ENCODE measurements around the gene METRNL. TPM values are rescaled to one million over a fixed set of nuclear protein-coding genes. Genes with fewer than 3 reads are reported as not detected.
A peak's percentile ranks its signal among the peaks of the same experiment; 100 is the strongest.

Gene METRNL
- total RNA-seq, 1 donor, result 140 TPM

DNA sequence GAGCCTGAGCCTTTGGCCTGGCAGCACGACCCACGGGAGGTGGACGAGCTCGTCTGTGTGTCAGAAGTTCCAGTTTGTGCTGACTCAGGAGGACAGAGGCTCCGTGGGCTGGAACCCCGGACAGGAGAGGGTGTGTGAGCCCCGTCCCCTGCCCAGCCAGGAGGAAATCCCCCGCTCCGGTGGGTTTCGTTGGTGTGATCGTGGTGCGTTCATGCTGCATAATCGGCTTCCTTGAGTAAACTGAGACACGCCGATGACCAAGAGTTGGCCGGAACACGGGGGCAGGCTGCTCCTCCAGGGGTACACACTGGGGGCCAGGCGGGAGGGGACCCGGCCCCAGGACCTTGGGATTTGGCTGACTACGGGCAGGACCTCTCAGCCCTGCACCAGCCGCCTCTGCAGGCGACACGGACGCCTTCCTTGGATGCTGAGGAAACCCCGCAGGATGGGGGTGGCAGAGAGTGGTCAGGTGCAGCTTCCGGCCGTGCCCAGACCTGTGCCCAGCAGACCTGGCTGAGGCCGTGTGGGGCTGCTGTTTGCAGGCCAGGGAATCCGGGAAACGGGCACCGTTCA, 8.5 kb downstream of the METRNL start:
- Histone ChIP-seq H2AFZ (ENCODE audit: low read length) (no peak overlapping the region), H3K4me2 (ENCODE audit: insufficient read depth, low read length) (no peak overlapping the region), H3K27ac (ENCODE audit: low read depth, low read length) (peak overlapping the region; percentile 97), H3K9me3 (ENCODE audit: low read depth, low read length) (no peaks in the 10 kb centered on the region), H4K20me1 (ENCODE audit: insufficient read depth, low read length) (peaks cover 87% of the 10 kb centered on the region), H3K27me3 (ENCODE audit: insufficient read depth, low read length) (no peaks in the 10 kb centered on the region), H3K4me3 (ENCODE audit: insufficient read depth, low read length) (no peak overlapping the region), H3K79me2 (ENCODE audit: insufficient read depth, low read length) (peaks cover 90% of the 10 kb centered on the region), H3K4me1 (ENCODE audit: insufficient read depth, low read length) (peaks cover 30% of the 10 kb centered on the region), H3K36me3 (ENCODE audit: insufficient read depth, low read length) (peaks cover 59% of the 10 kb centered on the region)
- no peak for DNase-seq (ENCODE audit: insufficient read length, low spot score, missing footprints)
- TF ChIP-seq, protein P1, sequence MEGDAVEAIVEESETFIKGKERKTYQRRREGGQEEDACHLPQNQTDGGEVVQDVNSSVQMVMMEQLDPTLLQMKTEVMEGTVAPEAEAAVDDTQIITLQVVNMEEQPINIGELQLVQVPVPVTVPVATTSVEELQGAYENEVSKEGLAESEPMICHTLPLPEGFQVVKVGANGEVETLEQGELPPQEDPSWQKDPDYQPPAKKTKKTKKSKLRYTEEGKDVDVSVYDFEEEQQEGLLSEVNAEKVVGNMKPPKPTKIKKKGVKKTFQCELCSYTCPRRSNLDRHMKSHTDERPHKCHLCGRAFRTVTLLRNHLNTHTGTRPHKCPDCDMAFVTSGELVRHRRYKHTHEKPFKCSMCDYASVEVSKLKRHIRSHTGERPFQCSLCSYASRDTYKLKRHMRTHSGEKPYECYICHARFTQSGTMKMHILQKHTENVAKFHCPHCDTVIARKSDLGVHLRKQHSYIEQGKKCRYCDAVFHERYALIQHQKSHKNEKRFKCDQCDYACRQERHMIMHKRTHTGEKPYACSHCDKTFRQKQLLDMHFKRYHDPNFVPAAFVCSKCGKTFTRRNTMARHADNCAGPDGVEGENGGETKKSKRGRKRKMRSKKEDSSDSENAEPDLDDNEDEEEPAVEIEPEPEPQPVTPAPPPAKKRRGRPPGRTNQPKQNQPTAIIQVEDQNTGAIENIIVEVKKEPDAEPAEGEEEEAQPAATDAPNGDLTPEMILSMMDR (IDR thresholded peaks at IDR 0.05; ENCODE audit: extremely low read depth, low read depth, low read length), result no peak

DNA sequence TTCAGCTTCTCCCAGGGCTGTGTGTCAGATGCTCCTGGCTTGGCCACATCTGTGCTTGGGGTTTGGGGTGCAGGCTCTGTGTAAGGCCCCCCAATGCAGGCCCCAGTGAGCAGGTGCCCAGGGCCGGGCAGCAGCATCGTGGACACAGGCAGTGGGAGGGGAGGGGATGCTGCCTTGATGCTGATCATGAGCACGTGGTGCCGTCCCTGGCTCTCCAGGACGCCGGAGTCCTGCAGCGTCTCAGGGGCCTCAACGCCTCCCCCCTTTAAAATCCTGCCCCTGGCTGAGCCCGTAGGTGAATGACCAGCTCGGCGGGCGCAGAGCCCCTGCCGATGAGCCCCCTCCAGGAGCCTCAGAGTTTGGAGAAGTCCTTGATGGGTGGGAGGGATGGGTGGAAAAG, 9.0 kb downstream of the METRNL start:
- no peaks in the 10 kb centered on the region for H3K9me3 ChIP-seq (ENCODE audit: low read depth, low read length)
- peaks cover 24% of the 10 kb centered on the region for H3K4me1 ChIP-seq (ENCODE audit: insufficient read depth, low read length)
- no peak for DNase-seq (ENCODE audit: insufficient read length, low spot score, missing footprints)
- no peaks in the 10 kb centered on the region for H3K27me3 ChIP-seq (ENCODE audit: insufficient read depth, low read length)
- no peak overlapping the region for H3K4me2 ChIP-seq (ENCODE audit: insufficient read depth, low read length)
- peaks cover 62% of the 10 kb centered on the region for H3K36me3 ChIP-seq (ENCODE audit: insufficient read depth, low read length)
- H3K79me2 ChIP-seq (ENCODE audit: insufficient read depth, low read length), result peaks cover 90% of the 10 kb centered on the region
- no peak overlapping the region for H3K4me3 ChIP-seq (ENCODE audit: insufficient read depth, low read length)
- TF ChIP-seq, protein P1 (IDR thresholded peaks at IDR 0.05; ENCODE audit: extremely low read depth, low read depth, low read length), result no peak
- H3K27ac ChIP-seq (ENCODE audit: low read depth, low read length), result peak overlapping the region; percentile 23
- H2AFZ ChIP-seq (ENCODE audit: low read length), result no peak overlapping the region
- peaks cover 88% of the 10 kb centered on the region for H4K20me1 ChIP-seq (ENCODE audit: insufficient read depth, low read length)

DNA sequence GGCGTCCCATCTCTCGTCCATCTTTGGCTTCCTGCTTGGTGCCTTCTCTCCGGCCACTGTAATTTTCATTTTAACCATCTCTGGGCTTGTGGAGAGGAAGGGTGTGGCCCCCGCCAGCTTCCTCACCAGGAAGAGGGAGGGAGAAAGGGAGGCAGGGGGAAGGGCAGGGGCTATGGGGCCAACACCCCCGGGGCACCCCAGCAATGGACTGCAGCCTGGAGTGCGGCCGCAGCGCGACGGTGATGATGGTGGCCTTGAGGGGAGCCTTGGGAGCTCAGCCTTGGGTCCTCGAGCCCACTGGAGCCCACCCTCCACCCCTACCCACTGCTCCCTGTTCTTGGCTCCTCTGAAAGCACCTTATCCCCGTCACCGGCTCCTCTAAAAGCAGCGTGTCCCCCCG, 9.5 kb downstream of the METRNL start:
- Histone ChIP-seq H3K36me3 (ENCODE audit: insufficient read depth, low read length) (peaks cover 66% of the 10 kb centered on the region), H3K4me3 (ENCODE audit: insufficient read depth, low read length) (no peak overlapping the region), H3K27ac (ENCODE audit: low read depth, low read length) (no peak overlapping the region), H3K4me2 (ENCODE audit: insufficient read depth, low read length) (no peak overlapping the region), H3K27me3 (ENCODE audit: insufficient read depth, low read length) (no peaks in the 10 kb centered on the region), H2AFZ (ENCODE audit: low read length) (no peak overlapping the region), H3K9me3 (ENCODE audit: low read depth, low read length) (no peaks in the 10 kb centered on the region), H3K4me1 (ENCODE audit: insufficient read depth, low read length) (peaks cover 20% of the 10 kb centered on the region), H3K79me2 (ENCODE audit: insufficient read depth, low read length) (peaks cover 95% of the 10 kb centered on the region), H4K20me1 (ENCODE audit: insufficient read depth, low read length) (peaks cover 89% of the 10 kb centered on the region)
- TF ChIP-seq, protein P1 (IDR thresholded peaks at IDR 0.05; ENCODE audit: extremely low read depth, low read depth, low read length), result no peak
- no peak for DNase-seq (ENCODE audit: insufficient read length, low spot score, missing footprints)

DNA sequence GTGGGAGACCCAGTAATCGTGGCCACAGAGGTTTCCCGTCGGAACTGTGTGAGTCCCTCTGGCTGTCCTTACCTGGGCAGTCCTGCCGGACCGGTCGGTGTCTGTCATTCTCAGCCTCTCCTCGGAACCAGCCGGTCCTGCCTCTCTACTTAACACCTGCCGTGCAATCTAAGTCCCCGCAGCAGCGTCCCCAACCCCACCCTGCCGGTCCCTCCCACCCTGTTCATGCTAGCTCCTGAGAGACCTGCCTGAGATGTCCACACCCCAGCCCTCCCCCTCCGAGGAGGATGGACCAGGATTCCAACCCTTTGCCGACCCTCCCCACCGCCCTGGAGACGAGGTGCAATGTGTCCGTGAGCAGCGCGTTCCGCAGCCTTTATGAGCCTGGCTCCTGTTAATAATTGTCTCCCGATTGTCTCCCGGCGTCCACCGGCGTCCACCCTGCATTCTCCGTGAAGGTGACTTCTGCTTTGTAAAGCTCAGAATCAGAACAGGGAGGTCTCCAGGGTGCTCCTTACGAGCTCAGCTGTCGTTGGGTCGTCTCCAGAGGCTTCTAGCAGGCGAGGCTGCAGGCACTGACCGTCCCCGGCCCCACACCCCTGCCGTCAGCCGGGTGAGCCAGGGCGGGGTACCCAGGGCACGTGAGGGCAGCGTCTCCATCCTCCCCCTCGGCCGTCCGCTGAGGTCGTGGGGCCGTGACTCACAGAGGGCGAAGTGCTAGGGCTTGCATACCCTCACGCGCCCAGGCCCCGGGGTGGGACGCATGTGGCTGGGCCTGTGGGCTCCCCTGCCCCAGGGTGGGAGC, 10.1 kb downstream of the METRNL start:
- peaks cover 14% of the 10 kb centered on the region for H3K4me1 ChIP-seq (ENCODE audit: insufficient read depth, low read length)
- DNase-seq (ENCODE audit: insufficient read length, low spot score, missing footprints), result no peak

More for the DNA sequence above, 10.1 kb downstream of the METRNL start:
- peaks cover 84% of the 10 kb centered on the region for H4K20me1 ChIP-seq (ENCODE audit: insufficient read depth, low read length)
- TF ChIP-seq, protein P1 (IDR thresholded peaks at IDR 0.05; ENCODE audit: extremely low read depth, low read depth, low read length), result no peak
- H3K4me2 ChIP-seq (ENCODE audit: insufficient read depth, low read length), result no peak overlapping the region
- no peaks in the 10 kb centered on the region for H3K27me3 ChIP-seq (ENCODE audit: insufficient read depth, low read length)
- H3K79me2 ChIP-seq (ENCODE audit: insufficient read depth, low read length), result peaks cover 96% of the 10 kb centered on the region
- H3K4me3 ChIP-seq (ENCODE audit: insufficient read depth, low read length), result no peak overlapping the region
- no peak overlapping the region for H3K27ac ChIP-seq (ENCODE audit: low read depth, low read length)
- no peak overlapping the region for H2AFZ ChIP-seq (ENCODE audit: low read length)
- no peaks in the 10 kb centered on the region for H3K9me3 ChIP-seq (ENCODE audit: low read depth, low read length)
- H3K36me3 ChIP-seq (ENCODE audit: insufficient read depth, low read length), result peaks cover 67% of the 10 kb centered on the region

Data from osteoblast (primary cell).